K562 (cell line): ENCODE results near the gene COL4A2. TPM values are rescaled to one million over a fixed set of nuclear protein-coding genes. Genes with fewer than 3 reads are reported as not detected.

Experiments
- ATAC-seq: fragments of 200-7000 bp; cut with Tn5 transposase; 3 replicates; pipeline ENCODE4 v1.9.1; 2020; ENCODE audit warnings: moderate library complexity
- BruUV-seq: library from RNA; stranded (reverse); fragments of 400-500 nt; replicated peaks from 2 replicates; lab custom pipeline; 2021; lab: Mats Ljungman, UMichigan
- CTCF ChIA-PET: fragments of 300-600 bp; formaldehyde crosslinking; extraction: SDS; loops from one replicate; lab custom pipeline; 2021; ENCODE audit warnings: low intra/inter-chr PET ratio; lab: Yijun Ruan, JAX
- POLR2A ChIA-PET: fragments of 300-600, 350-650 bp; sonication (Branson Sonifier 250); formaldehyde crosslinking; extraction: SDS; loops from one replicate; lab custom pipeline; 2021; ENCODE audit warnings: antibody characterized with exemption, inconsistent platforms; lab: Yijun Ruan, JAX
- DNase-seq, 4 experiments: peaks; one replicate each; pipeline versions ENCODE4 v3.0.0 to v3.0.0-alpha.2; 2011 to 2018; ENCODE audit warnings: low spot score in 3 of 4, mixed read lengths in 3 of 4; ENCODE audit errors: extremely low read depth in 1 of 4
- FAIRE-seq: peaks from 2 replicates; lab custom pipeline; 2011; peaks lifted over from hg19 to GRCh38; lab: Jason Lieb, UNC
- H2AFZ ChIP-seq: 2 replicates; pipeline ENCODE4 v1.6.0; 2011; ENCODE audit warnings: low read depth, low read length, control low read depth, inconsistent platforms
- H3K27ac ChIP-seq: fragments of 200-600 bp; 3 replicates; pipeline ENCODE4 v1.8.0; 2011; ENCODE audit warnings: low read depth, mild to moderate bottlenecking, control low read depth, inconsistent platforms, low read length, moderate library complexity, mixed read lengths; ENCODE audit errors: extremely low read depth
- H3K27me3 ChIP-seq, 2 experiments: fragments of 300-600 bp in 1 of 2; 2 replicates in 1 of 2; 3 replicates in 1 of 2; pipeline versions ENCODE4 v1.6.0 to v1.8.0; 2011; ENCODE audit warnings: inconsistent platforms in 2 of 2, low read length in 2 of 2, mild to moderate bottlenecking in 1 of 2, mixed read lengths in 1 of 2, moderate library complexity in 1 of 2; ENCODE audit not compliant: control insufficient read depth in 2 of 2, insufficient read depth in 2 of 2
- H3K36me3 ChIP-seq: fragments of 300-600 bp; 3 replicates; pipeline ENCODE4 v1.8.0; 2011; ENCODE audit warnings: mild to moderate bottlenecking, low read length, inconsistent platforms; ENCODE audit not compliant: control insufficient read depth, insufficient read depth
- H3K4me1 ChIP-seq, 2 experiments: fragments of 200-600 bp in 1 of 2; replicated peaks in 1 of 2; 2 replicates in 1 of 2; 3 replicates in 1 of 2; pipeline versions ENCODE4 v1.5.1 to v1.8.0; 2011; ENCODE audit warnings: inconsistent platforms in 2 of 2, low read length in 2 of 2, mild to moderate bottlenecking in 1 of 2, mixed read lengths in 1 of 2, moderate library complexity in 1 of 2; ENCODE audit not compliant: control insufficient read depth in 2 of 2, insufficient read depth in 2 of 2
- H3K4me2 ChIP-seq: 2 replicates; pipeline ENCODE4 v1.6.1; 2011; ENCODE audit warnings: low read length, control low read depth, inconsistent platforms, mixed read lengths; ENCODE audit not compliant: insufficient read depth
- H3K4me3 ChIP-seq: fragments of 200-600 bp; sonication (generic), shearing (Covaris generic); 2 replicates; pipeline ENCODE4 v1.5.1; 2016; ENCODE audit warnings: control low read depth, inconsistent platforms
- H3K79me2 ChIP-seq: fragments of 200-600 bp; 3 replicates; pipeline ENCODE4 v1.8.0; 2011; ENCODE audit warnings: low read length, inconsistent platforms; ENCODE audit not compliant: control insufficient read depth, insufficient read depth
- H3K9ac ChIP-seq, 2 experiments: 2 replicates each; pipeline versions ENCODE4 v1.6.0 to v1.6.1; 2011; ENCODE audit warnings: low read depth in 2 of 2, low read length in 2 of 2, control low read depth in 1 of 2, inconsistent platforms in 1 of 2, mild to moderate bottlenecking in 1 of 2, mixed read lengths in 1 of 2; ENCODE audit not compliant: insufficient read depth in 1 of 2
- H3K9me1 ChIP-seq: one replicate; pipeline ENCODE4 v1.6.0; 2011; ENCODE audit warnings: inconsistent platforms, mild to moderate bottlenecking, low read length, moderate library complexity; ENCODE audit not compliant: control insufficient read depth, insufficient read depth
- H3K9me3 ChIP-seq: replicated peaks from 2 replicates; pipeline ENCODE4 v1.5.1; 2011; ENCODE audit warnings: low read depth, low read length, inconsistent platforms; ENCODE audit not compliant: control insufficient read depth, insufficient read depth
- H4K20me1 ChIP-seq: replicated peaks from 2 replicates; pipeline ENCODE4 v1.6.1; 2011; ENCODE audit warnings: low read length, inconsistent platforms, mixed read lengths; ENCODE audit not compliant: control insufficient read depth, insufficient read depth
- ATF1 ChIP-seq, 2 experiments: fragments of 450-650 bp in 1 of 2; IDR thresholded peaks; 2 replicates each; pipeline ENCODE4 v1.6.1; 2016; ENCODE audit warnings: missing compliant biosample characterization in 1 of 2, missing genetic modification characterization in 1 of 2
- ATF7 ChIP-seq: fragments of 450-650 bp; IDR thresholded peaks from 2 replicates; pipeline ENCODE4 v1.7.1; 2014; ENCODE audit warnings: mild to moderate bottlenecking, moderate library complexity
- DMBX1 ChIP-seq: fragments of 250-450 bp; sonication (Bioruptor Pico); IDR thresholded peaks from 2 replicates; pipeline ENCODE4 v1.8.0; 2022; ENCODE audit warnings: inconsistent platforms, mild to moderate bottlenecking, moderate library complexity, borderline replicate concordance
- ERF ChIP-seq: fragments of 450-650 bp; formaldehyde crosslinking; IDR thresholded peaks from 2 replicates; pipeline ENCODE4 v1.4.0; 2020; ENCODE audit warnings: mild to moderate bottlenecking, mixed read lengths
- HCFC1 ChIP-seq: IDR thresholded peaks from 2 replicates; pipeline ENCODE4 v1.6.1; 2012; ENCODE audit warnings: low read depth, low read length, improper control_type of control experiment
- HDAC8 ChIP-seq: fragments of 450-650 bp; IDR thresholded peaks from 2 replicates; pipeline ENCODE4 v1.6.1; 2016; ENCODE audit warnings: mild to moderate bottlenecking, missing genetic modification characterization, moderate library complexity, missing compliant biosample characterization
- HMG20B ChIP-seq: fragments of 250-450 bp; sonication (Bioruptor Pico); IDR thresholded peaks from 2 replicates; pipeline ENCODE4 v1.5.0; 2021; ENCODE audit warnings: mild to moderate bottlenecking
- HSF4 ChIP-seq: fragments of 250-450 bp; sonication (Bioruptor Pico); IDR thresholded peaks from 2 replicates; pipeline ENCODE4 v2.1.2; 2022; ENCODE audit warnings: mild to moderate bottlenecking, moderate library complexity, borderline replicate concordance
- ID3 ChIP-seq, 2 experiments: fragments of 250-450 bp in 1 of 2; fragments of 450-650 bp in 1 of 2; sonication (Bioruptor Pico) in 1 of 2; IDR thresholded peaks; 2 replicates each; pipeline versions ENCODE4 v1.6.1 to v1.8.0; 2016 to 2021; ENCODE audit warnings: mild to moderate bottlenecking in 2 of 2, moderate library complexity in 2 of 2, missing compliant biosample characterization in 1 of 2, missing genetic modification characterization in 1 of 2
- MAFF ChIP-seq: IDR thresholded peaks from 2 replicates; pipeline ENCODE4 v1.6.1; 2012; ENCODE audit warnings: low read length, improper control_type of control experiment
- NCOA1 ChIP-seq: fragments of 450-650 bp; IDR thresholded peaks from 2 replicates; pipeline ENCODE4 v1.6.1; 2016; ENCODE audit warnings: low read depth
- NEUROD1 ChIP-seq: fragments of 150-350 bp; IDR thresholded peaks from 2 replicates; pipeline ENCODE4 v1.6.1; 2014; ENCODE audit warnings: borderline replicate concordance, low read length, low read depth; ENCODE audit not compliant: partially characterized antibody
- NFE2 ChIP-seq: IDR thresholded peaks from 2 replicates; pipeline ENCODE4 v1.6.1; 2014; ENCODE audit warnings: antibody characterized with exemption, low read depth
- NFIX ChIP-seq: fragments of 250-450 bp; sonication (Bioruptor Pico); IDR thresholded peaks from 2 replicates; pipeline ENCODE4 v1.4.0; 2020; ENCODE audit warnings: low read depth, mild to moderate bottlenecking, moderate library complexity
- NR2F6 ChIP-seq: fragments of 450-650 bp; formaldehyde crosslinking; IDR thresholded peaks from 2 replicates; pipeline ENCODE4 v1.4.0; 2020; ENCODE audit warnings: mild to moderate bottlenecking
- PHF20 ChIP-seq: fragments of 450-650 bp; IDR thresholded peaks from 2 replicates; pipeline ENCODE4 v1.6.1; 2018; ENCODE audit not compliant: partially characterized antibody
- RB1 ChIP-seq: fragments of 450-650 bp; IDR thresholded peaks from 2 replicates; pipeline ENCODE4 v1.6.1; 2017; ENCODE audit warnings: low read depth, mild to moderate bottlenecking
- TBP ChIP-seq: optimal IDR thresholded peaks from 2 replicates; pipeline ENCODE3; 2011; ENCODE audit warnings: low read depth, low read length, improper control_type of control experiment
- U2AF1 ChIP-seq: fragments of 200-400 bp; formaldehyde crosslinking; optimal IDR thresholded peaks from 2 replicates; pipeline ENCODE3; 2017; ENCODE audit warnings: mild to moderate bottlenecking, low read depth, low read length, moderate library complexity
- ZNF184 ChIP-seq: sonication (generic); formaldehyde crosslinking; IDR thresholded peaks from 2 replicates; pipeline ENCODE4 v1.5.0; 2020; ENCODE audit warnings: missing genetic modification reagents
- ZNF57 ChIP-seq: fragments of 450-650 bp; formaldehyde crosslinking; IDR thresholded peaks from 2 replicates; pipeline ENCODE4 v1.4.0; 2020; ENCODE audit warnings: mild to moderate bottlenecking, moderate library complexity
- ZNF740 ChIP-seq, 3 experiments: fragments of 200-800 bp in 1 of 3; sonication (Bioruptor generic) in 1 of 3; sonication (generic) in 1 of 3; formaldehyde crosslinking in 1 of 3; IDR thresholded peaks; 2 replicates each; pipeline versions ENCODE4 v1.6.1 to v1.8.0; 2016 to 2022; ENCODE audit warnings: mild to moderate bottlenecking in 2 of 3, missing compliant biosample characterization in 2 of 3, missing genetic modification characterization in 2 of 3, missing genetic modification reagents in 1 of 3
- WGBS: fragments of 100-300 bp; shearing (Covaris generic); methylation state at CpG from one replicate; pipeline ENCODE4 v1.1.6; 2016; ENCODE audit warnings: low coverage, mixed read lengths; ENCODE audit not compliant: insufficient coverage; ENCODE audit errors: missing lambda C conversion rate; 5-methylcytosine and 5-hydroxymethylcytosine counted together
- in situ Hi-C: fragments of 300-500 bp; cut with MboI; formaldehyde crosslinking; loops from 4 replicates; pipeline ENCODE4 v1.15.0; 2018; ENCODE audit warnings: inconsistent platforms, mixed read lengths
- intact Hi-C: fragments of 100-400 bp; cut with micrococcal nuclease; formaldehyde crosslinking; loops from 2 replicates; pipeline ENCODE4 v1.14.2; 2022
- polyA plus RNA-seq, 8 experiments: library from polyadenylated mRNA; depleted of rRNA in 4 of 8; stranded (reverse) in 5 of 8; unstranded in 3 of 8; fragments of >200 nt; fragmentation: Nextera tagmentation in 2 of 8; fragmentation: Illumina TruSeq in 1 of 8; extraction: Ambion mirVana in 2 of 8; extraction: Trizol in 1 of 8; gene quantifications; 2 replicates each; pipeline versions ENCODE4 v1.2.1 to v1.2.3, GENCODE V29; 2011 to 2014; ENCODE audit warnings: inconsistent platforms in 1 of 8, missing spikeins in 1 of 8
- total RNA-seq, 7 experiments: library from RNA; depleted of rRNA in 6 of 7; stranded (reverse); fragments of >200 nt in 6 of 7; fragmentation: Illumina TruSeq in 2 of 7; extraction: Trizol in 2 of 7; gene quantifications; 2 replicates each; pipeline versions ENCODE4 v1.2.1 to v1.2.3, GENCODE V29; 2011 to 2021; ENCODE audit warnings: low replicate concordance in 1 of 7

The COL4A2 gene
- total and polyA plus RNA-seq, 9 of the 15 experiments (the other 6 are each of a cell fraction or from before 2014, with no cell fraction given), result 0.13 to 15.2 (median 8.1) TPM

- TF ChIP-seq U2AF1 (no peak), HDAC8 (tag) (no peak), DMBX1 (CRISPR knock-in tag) (no peak), HSF4 (CRISPR knock-in tag) (no peak)
These were observed 41.8 kb upstream of the COL4A2 start (continued) for GRCh38 chr13:110265341-110265681.

GRCh38 chr13:110265682-110266430 is 41.2 kb upstream of the COL4A2 start:
- no peak for FAIRE-seq

More at GRCh38 chr13:110265682-110266430, 41.2 kb upstream of the COL4A2 start:
- Histone ChIP-seq H3K4me2 (no peak overlapping the region), H2AFZ (no peak overlapping the region), H3K79me2 (no peaks in the 10 kb centered on the region), H4K20me1 (no peaks in the 10 kb centered on the region), H3K9ac (no peak overlapping the region), H3K27ac (no peak overlapping the region), H3K27me3 (peaks cover 2 to 59% of the 10 kb centered on the region in 2 experiments; a peak in 4 of 5 replicates), H3K9me1 (no peaks in the 10 kb centered on the region), H3K4me1 (no peaks in the 10 kb centered on the region), H3K9me3 (no peaks in the 10 kb centered on the region), H3K4me3 (no peak overlapping the region), H3K36me3 (no peaks in the 10 kb centered on the region)
- TF ChIP-seq NEUROD1 (no peak), NFE2 (no peak), ATF1 (CRISPR knock-in tag; IDR thresholded peaks at IDR 0.05) (no peak), ATF1 (tag; IDR thresholded peaks at IDR 0.05) (no peak), HCFC1 (no peak), TBP (no peak), NCOA1 (no peak), ATF7 (no peak), NR2F6 (no peak), HMG20B (CRISPR knock-in tag) (no peak), RB1 (no peak), MAFF (no peak), NFIX (CRISPR knock-in tag) (no peak), ID3 (CRISPR knock-in tag; IDR thresholded peaks at IDR 0.05) (no peak), ID3 (tag; IDR thresholded peaks at IDR 0.05) (no peak), PHF20 (no peak), ERF (CRISPR knock-in tag) (no peak), ZNF184 (CRISPR knock-in tag) (no peak), ZNF740 (CRISPR knock-in tag; IDR thresholded peaks at IDR 0.05) (no peak), ZNF740 (tag; IDR thresholded peaks at IDR 0.05) (no peak), ZNF57 (CRISPR knock-in tag) (no peak)
- 1% methylated on average over 30 of the region's 38 CpGs for WGBS
- no TSS peak for BruUV-seq
- DNase-seq (no peak), ATAC-seq (no peak)
- in situ Hi-C loops, result no loop called here
- POLR2A ChIA-PET, result interaction anchor here (0.6 kb wide), 1 partner anchor 139 kb away, joined by 3 read pairs; no protein-coding TSS in a partner anchor
- intact Hi-C loops, result no loop called here
- CTCF ChIA-PET, result no interaction called here
